Fibroblast of lung (primary cell): Measurements from ENCODE around the gene NFE2L1.

ENCODE experiments used
- CTCF ChIP-seq, 2 donors: IDR thresholded peaks in 1 of 2; conservative IDR thresholded peaks in 1 of 2; 1 replicate in 1 of 2; 2 replicates in 1 of 2; pipeline ENCODE4 v1.5.1; 2011 to 2012; ENCODE audit warnings: low read length in 2 of 2, control low read depth in 1 of 2, inconsistent platforms in 1 of 2, low read depth in 1 of 2, mild to moderate bottlenecking in 1 of 2
- EZH2 ChIP-seq: IDR thresholded peaks from 2 replicates; pipeline ENCODE4 v1.5.1; 2012; ENCODE audit warnings: low read length, control low read depth, mild to moderate bottlenecking; ENCODE audit errors: missing control alignments

GRCh38 chr17:48101012-48101720, 53.0 kb downstream of the NFE2L1 start, which contains the start of gene CBX1:
- TF ChIP-seq CTCF (conservative IDR thresholded peaks at IDR 0.05 in 1 of 2, IDR thresholded peaks at IDR 0.05 in 1 of 2; ENCODE audit: low read depth in 1 of 2, low read length in 2 of 2) (no peak), EZH2 (no peak)
